Measurements from ENCODE around the gene ISM1. TPM values are rescaled to one million over a fixed set of nuclear protein-coding genes. Genes with fewer than 3 reads are reported as not detected.

ISM1 gene
- polyA plus RNA-seq, 3 donors from 2014 or later: 0.09 TPM; not detected in 2

GRCh38 chr20:13349235-13349604, 128.1 kb downstream of the ISM1 start:
- Mint-ChIP-seq H3K9me3 (peaks cover 0 to 13% (median 0%) of the 10 kb centered on the region in 6 donors), H3K4me3 (no peak overlapping the region), H3K36me3 (no peaks in the 10 kb centered on the region), H3K27me3 (ENCODE audit: low read depth in 3 of 3) (peaks cover 0 to 3% (median 0%) of the 10 kb centered on the region in 3 donors), H3K27ac (no peak overlapping the region), H3K4me1 (no peaks in the 10 kb centered on the region)
- DNase-seq: no peak

Other genes starting within 250 kb of the ISM1 start
- gene SPTLC3, start 212.3 kb upstream of the ISM1 start, polyA plus RNA-seq: 1 to 10 TPM; 1.4 to 6.0 (median 2.5) TPM

Data from immature natural killer cell (primary cell).